ENCODE measurements around the gene GPR139. TPM values are rescaled to one million over a fixed set of nuclear protein-coding genes. Genes with fewer than 3 reads are reported as not detected.

GPR139 gene
- total RNA-seq, 6 experiments from 2014 or later = not detected

- H3K27me3 ChIP-seq = no peaks in the 10 kb centered on the region
- no peak for TF ChIP-seq CTCF (IDR thresholded peaks at IDR 0.05)
- no peak for TF ChIP-seq POLR2A (IDR thresholded peaks at IDR 0.05)
- no peak overlapping the region for H3K4me3 ChIP-seq
- no peaks in the 10 kb centered on the region for H3K9me3 ChIP-seq
- ATAC-seq (no peak), DNase-seq (no peak)
- no peaks in the 10 kb centered on the region for H3K4me1 ChIP-seq
- no peaks in the 10 kb centered on the region for H3K36me3 ChIP-seq
- whole genome bisulfite sequencing (ENCODE audit: insufficient coverage, low coverage, low lambda C conversion rate, missing lambda C conversion rate) = 7% methylated on average over 1 of the region's 1 CpG
- intact Hi-C loops (cut with DNase I) = no loop called here
- H3K27ac ChIP-seq = no peak overlapping the region
These were observed 50.5 kb downstream of the GPR139 start for GRCh38 chr16:20023190-20023589.

GRCh38 chr16:20020976-20021375 lies 52.7 kb downstream of the GPR139 start:
- ATAC-seq (no peak), DNase-seq (no peak)
- H3K36me3 ChIP-seq = no peaks in the 10 kb centered on the region
- intact Hi-C loops (cut with DNase I) = no loop called here
- H3K4me3 ChIP-seq = no peak overlapping the region
- H3K27ac ChIP-seq = no peak overlapping the region
- H3K27me3 ChIP-seq = no peaks in the 10 kb centered on the region
- 61% methylated on average over 2 of the region's 2 CpGs for WGBS (ENCODE audit: insufficient coverage, low coverage, low lambda C conversion rate, missing lambda C conversion rate)
- H3K4me1 ChIP-seq = no peaks in the 10 kb centered on the region
- no peaks in the 10 kb centered on the region for H3K9me3 ChIP-seq
- no peak for TF ChIP-seq CTCF (IDR thresholded peaks at IDR 0.05)
- TF ChIP-seq POLR2A (IDR thresholded peaks at IDR 0.05) = no peak

GRCh38 chr16:20020083-20020482 lies 53.6 kb downstream of the GPR139 start:
- Histone ChIP-seq H3K27me3 (no peaks in the 10 kb centered on the region), H3K9me3 (no peaks in the 10 kb centered on the region), H3K27ac (no peak overlapping the region), H3K4me1 (no peaks in the 10 kb centered on the region), H3K36me3 (no peaks in the 10 kb centered on the region), H3K4me3 (no peak overlapping the region)
- WGBS (ENCODE audit: insufficient coverage, low coverage, low lambda C conversion rate, missing lambda C conversion rate) = 21% methylated on average over 1 of the region's 1 CpG
- TF ChIP-seq POLR2A (IDR thresholded peaks at IDR 0.05) (no peak), CTCF (IDR thresholded peaks at IDR 0.05) (no peak)
- ATAC-seq (no peak), DNase-seq (no peak)
- intact Hi-C loops (cut with DNase I) = no loop called here

GRCh38 chr16:20016234-20016633 lies 57.5 kb downstream of the GPR139 start:
- 36% methylated on average over 7 of the region's 7 CpGs for WGBS (ENCODE audit: insufficient coverage, low coverage, low lambda C conversion rate, missing lambda C conversion rate)
- Histone ChIP-seq H3K27me3 (no peaks in the 10 kb centered on the region), H3K4me3 (no peak overlapping the region), H3K4me1 (no peaks in the 10 kb centered on the region), H3K36me3 (no peaks in the 10 kb centered on the region), H3K9me3 (no peaks in the 10 kb centered on the region), H3K27ac (no peak overlapping the region)
- DNase-seq (no peak), ATAC-seq (no peak)
- intact Hi-C loops (cut with DNase I) = no loop called here
- no peak for TF ChIP-seq CTCF (IDR thresholded peaks at IDR 0.05)
- TF ChIP-seq POLR2A (IDR thresholded peaks at IDR 0.05) = no peak

- TF ChIP-seq CTCF (IDR thresholded peaks at IDR 0.05) (no peak), POLR2A (IDR thresholded peaks at IDR 0.05) (no peak)
- no peaks in the 10 kb centered on the region for H3K4me1 ChIP-seq
- no peak overlapping the region for H3K27ac ChIP-seq
- DNase-seq = no peak
- H3K36me3 ChIP-seq = no peaks in the 10 kb centered on the region
- intact Hi-C loops (cut with DNase I) = no loop called here
- no peak overlapping the region for H3K4me3 ChIP-seq
- H3K27me3 ChIP-seq = no peaks in the 10 kb centered on the region
- no peak for ATAC-seq
- H3K9me3 ChIP-seq = no peaks in the 10 kb centered on the region
- 31% methylated on average over 3 of the region's 3 CpGs for WGBS (ENCODE audit: insufficient coverage, low coverage, low lambda C conversion rate, missing lambda C conversion rate)
These were observed 68.8 kb downstream of the GPR139 start for GRCh38 chr16:20004931-20005330.
